ENCODE measurements around the gene CCSER2.
"Not testable (repeated sequence)": the region's sequence is repeated elsewhere in the genome, so short reads cannot be mapped to it uniquely, and the experiment has no call there.

CCSER2 gene

GRCh38 chr10:84521468-84521867 lies 193.1 kb downstream of the CCSER2 start:
- TF ChIP-seq, protein P1, sequence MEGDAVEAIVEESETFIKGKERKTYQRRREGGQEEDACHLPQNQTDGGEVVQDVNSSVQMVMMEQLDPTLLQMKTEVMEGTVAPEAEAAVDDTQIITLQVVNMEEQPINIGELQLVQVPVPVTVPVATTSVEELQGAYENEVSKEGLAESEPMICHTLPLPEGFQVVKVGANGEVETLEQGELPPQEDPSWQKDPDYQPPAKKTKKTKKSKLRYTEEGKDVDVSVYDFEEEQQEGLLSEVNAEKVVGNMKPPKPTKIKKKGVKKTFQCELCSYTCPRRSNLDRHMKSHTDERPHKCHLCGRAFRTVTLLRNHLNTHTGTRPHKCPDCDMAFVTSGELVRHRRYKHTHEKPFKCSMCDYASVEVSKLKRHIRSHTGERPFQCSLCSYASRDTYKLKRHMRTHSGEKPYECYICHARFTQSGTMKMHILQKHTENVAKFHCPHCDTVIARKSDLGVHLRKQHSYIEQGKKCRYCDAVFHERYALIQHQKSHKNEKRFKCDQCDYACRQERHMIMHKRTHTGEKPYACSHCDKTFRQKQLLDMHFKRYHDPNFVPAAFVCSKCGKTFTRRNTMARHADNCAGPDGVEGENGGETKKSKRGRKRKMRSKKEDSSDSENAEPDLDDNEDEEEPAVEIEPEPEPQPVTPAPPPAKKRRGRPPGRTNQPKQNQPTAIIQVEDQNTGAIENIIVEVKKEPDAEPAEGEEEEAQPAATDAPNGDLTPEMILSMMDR (IDR thresholded peaks at IDR 0.05; ENCODE audit: insufficient read depth, low read depth, low read length, missing control alignments), result no peak

DNA sequence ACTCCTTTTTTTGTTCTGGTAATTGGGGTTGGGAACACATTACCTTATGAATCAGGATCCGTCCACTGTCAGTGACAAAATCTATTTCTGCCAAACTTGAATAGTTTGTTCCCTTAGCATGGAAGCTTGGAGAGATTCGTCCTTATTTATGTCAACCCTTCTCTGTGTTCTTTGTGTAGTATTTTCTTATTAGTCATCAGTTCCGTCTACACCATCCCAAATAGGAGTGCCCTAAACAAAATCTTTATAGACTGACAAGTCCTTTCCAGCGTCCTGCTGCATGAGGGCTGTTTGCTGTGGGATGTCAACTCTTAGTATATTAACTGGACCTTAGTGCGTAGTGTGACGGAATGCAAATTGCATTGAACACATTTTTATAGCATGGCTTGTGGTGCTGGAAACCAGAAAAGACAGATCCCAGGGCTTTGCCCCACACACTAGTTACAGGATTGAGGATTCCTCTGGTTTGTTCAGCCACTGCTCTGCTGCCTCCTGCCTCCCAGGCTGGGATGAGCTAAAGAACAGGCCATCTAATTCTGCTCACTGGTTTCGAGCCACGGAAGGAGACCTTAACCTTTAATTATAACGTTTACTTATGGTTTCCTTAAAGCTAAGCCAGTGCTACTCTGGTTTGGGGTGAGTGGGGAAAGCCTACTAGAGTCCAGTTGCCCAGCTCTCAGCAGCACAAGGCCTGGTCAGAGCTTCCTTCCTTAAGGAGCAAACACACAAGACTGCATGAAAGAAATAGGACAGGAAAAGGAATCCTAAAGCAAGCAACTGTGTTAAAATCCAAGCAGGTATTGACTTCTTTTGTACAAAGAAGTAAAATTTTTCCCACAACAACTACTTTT lies 194.4 kb downstream of the CCSER2 start:
- TF ChIP-seq, protein P1 (IDR thresholded peaks at IDR 0.05; ENCODE audit: insufficient read depth, low read depth, low read length, missing control alignments), result no peak
- DNase-seq (ENCODE audit: low read depth), result no peak
- no peak overlapping the region for H3K4me3 ChIP-seq (ENCODE audit: low read depth, low read length)

More at GRCh38 chr10:84521468-84521867, 193.1 kb downstream of the CCSER2 start:
- no peak for DNase-seq (ENCODE audit: low read depth)
- H3K4me3 ChIP-seq (ENCODE audit: low read depth, low read length), result no peak overlapping the region

GRCh38 chr10:84523526-84523925 lies 195.1 kb downstream of the CCSER2 start:
- TF ChIP-seq, protein P1 (IDR thresholded peaks at IDR 0.05; ENCODE audit: insufficient read depth, low read depth, low read length, missing control alignments), result no peak
- H3K4me3 ChIP-seq (ENCODE audit: low read depth, low read length), result no peak overlapping the region
- no peak for DNase-seq (ENCODE audit: low read depth)

- TF ChIP-seq, protein P1 (IDR thresholded peaks at IDR 0.05; ENCODE audit: insufficient read depth, low read depth, low read length, missing control alignments), result no peak
- no peak overlapping the region for H3K4me3 ChIP-seq (ENCODE audit: low read depth, low read length)
These were observed 196.0 kb downstream of the CCSER2 start for GRCh38 chr10:84524435-84524834.

DNA sequence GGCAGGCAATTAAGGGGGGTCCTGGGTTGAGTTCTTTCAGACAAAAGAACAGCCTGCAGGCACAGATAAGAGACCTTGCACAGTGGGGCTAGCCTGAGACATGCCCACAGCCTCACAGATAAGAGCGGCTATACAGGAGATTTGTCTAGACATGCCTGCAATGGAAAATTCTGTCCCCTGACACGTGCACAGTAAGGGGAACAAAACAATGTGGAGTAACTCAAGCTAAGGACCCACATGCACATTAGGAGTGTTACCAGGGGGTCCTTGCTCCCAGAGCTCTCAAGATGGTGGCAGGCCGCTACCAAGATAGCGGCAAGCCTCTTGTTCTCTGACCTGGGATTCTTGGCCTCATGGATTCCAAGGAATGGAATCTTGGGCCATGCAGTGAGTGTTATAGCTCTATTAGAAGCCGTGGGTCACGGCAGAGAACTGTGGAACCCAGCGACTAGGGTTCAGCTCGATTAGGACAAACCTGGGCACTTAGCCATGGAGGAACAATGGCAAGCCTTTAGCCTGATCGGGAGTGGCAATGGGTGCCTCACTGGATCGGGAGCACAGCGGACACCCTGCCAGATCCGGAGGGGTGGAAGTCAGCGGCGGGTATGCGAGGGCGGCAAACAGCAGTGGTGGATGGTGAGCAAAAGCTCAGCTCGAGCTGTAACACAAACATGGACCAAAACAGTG lies 196.9 kb downstream of the CCSER2 start:
- DNase-seq (ENCODE audit: low read depth), result no peak
- TF ChIP-seq, protein P1 (IDR thresholded peaks at IDR 0.05; ENCODE audit: insufficient read depth, low read depth, low read length, missing control alignments), result no peak
- no peak overlapping the region for H3K4me3 ChIP-seq (ENCODE audit: low read depth, low read length)

More at GRCh38 chr10:84524435-84524834, 196.0 kb downstream of the CCSER2 start:
- DNase-seq (ENCODE audit: low read depth), result no peak

DNA sequence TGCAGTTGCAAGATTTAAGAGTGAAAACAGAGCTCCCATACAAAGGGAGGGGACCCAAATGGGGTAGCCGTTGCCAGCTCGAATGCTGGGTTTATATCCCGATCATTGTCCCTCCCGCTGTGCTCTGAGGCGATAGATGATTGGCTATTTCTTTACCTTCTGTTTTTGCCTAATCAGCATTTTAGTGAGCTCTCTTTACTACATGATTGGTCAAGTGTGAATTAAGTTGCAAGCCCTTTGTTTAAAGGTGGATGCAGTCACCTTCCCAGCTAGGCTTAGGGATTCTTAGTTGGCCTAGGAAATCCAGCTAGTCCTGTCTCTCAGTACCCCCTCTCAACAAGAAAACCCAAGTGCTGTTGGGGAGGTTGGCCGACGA lies 197.4 kb downstream of the CCSER2 start:
- not testable (repeated sequence) for H3K4me3 ChIP-seq (ENCODE audit: low read depth, low read length); DNase-seq (ENCODE audit: low read depth)

DNA sequence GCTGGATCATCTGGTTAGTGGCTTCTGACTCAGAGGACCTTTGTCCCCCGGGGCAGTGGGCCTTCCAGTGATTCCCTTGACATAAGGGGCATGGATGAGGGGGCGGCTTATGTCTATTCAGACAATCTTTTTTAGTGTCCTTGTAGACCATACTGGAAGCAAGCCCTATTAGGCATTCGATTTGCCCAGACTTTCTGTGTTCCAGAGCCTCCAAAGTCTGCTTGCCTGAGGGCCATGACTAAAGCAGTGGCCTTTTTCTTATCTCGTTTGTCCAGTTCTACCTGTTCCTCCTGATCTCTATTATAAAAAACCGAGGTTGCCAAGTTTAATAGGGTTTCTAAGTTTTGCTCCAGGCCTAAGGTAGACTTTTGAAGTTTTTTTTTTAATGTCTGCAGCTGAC lies 199.0 kb downstream of the CCSER2 start:
- not testable (repeated sequence) for H3K4me3 ChIP-seq (ENCODE audit: low read depth, low read length); DNase-seq (ENCODE audit: low read depth)

DNA sequence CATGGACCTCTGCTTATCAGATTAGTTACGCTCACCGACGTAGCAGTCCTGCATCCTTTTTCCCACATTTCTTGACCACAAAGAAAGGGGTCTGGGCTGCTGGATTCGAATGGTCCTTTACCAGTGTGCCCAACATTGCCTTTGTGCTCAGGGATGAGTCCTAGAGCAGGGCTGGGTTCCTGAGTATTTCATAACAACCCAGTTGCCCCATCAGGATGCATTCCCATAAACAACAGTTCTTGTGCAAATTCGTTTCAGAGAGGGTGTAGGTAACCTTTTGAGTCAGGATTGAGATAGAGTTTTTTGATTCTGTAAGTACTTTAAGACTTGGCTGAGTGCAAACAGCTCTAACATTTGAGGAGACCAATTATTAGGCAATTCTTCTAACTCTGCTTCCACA lies 200.1 kb downstream of the CCSER2 start:
- not testable (repeated sequence) for DNase-seq (ENCODE audit: low read depth); H3K4me3 ChIP-seq (ENCODE audit: low read depth, low read length)

Data from GM12865 (cell line).